Loucy (cell line): ENCODE data around the gene PAX3.

ENCODE experiments used
- H2AFZ ChIP-seq: fragments of 200-600 bp; sonication (generic); 2 replicates; pipeline ENCODE4 v1.6.0; 2016; ENCODE audit warnings: antibody characterized with exemption, mild to moderate bottlenecking, low read length, moderate library complexity
- H3F3A ChIP-seq: fragments of 200-600 bp; 2 replicates; pipeline ENCODE4 v1.6.0; 2016; ENCODE audit warnings: antibody characterized with exemption, low read depth, mild to moderate bottlenecking
- H3K27me3 ChIP-seq: fragments of 200-600 bp; sonication (generic); 2 replicates; pipeline ENCODE4 v1.6.1; 2014; ENCODE audit warnings: low read length, mild to moderate bottlenecking; ENCODE audit not compliant: insufficient read depth, poor library complexity, severe bottlenecking
- H3K36me3 ChIP-seq: fragments of 200-600 bp; sonication (generic); 2 replicates; pipeline ENCODE4 v1.6.1; 2016; ENCODE audit warnings: low read length; ENCODE audit not compliant: insufficient read depth
- H3K4me1 ChIP-seq: fragments of 200-600 bp; sonication (generic); 2 replicates; pipeline ENCODE4 v1.5.1; 2014; ENCODE audit warnings: low read length, mild to moderate bottlenecking; ENCODE audit not compliant: insufficient read depth, poor library complexity, severe bottlenecking
- H3K4me2 ChIP-seq: fragments of 200-600 bp; sonication (generic); 2 replicates; pipeline ENCODE4 v1.6.0; 2014; ENCODE audit warnings: antibody characterized with exemption, low read length, low read depth, mild to moderate bottlenecking; ENCODE audit not compliant: poor library complexity, severe bottlenecking
- H3K4me3 ChIP-seq: fragments of 200-600 bp; sonication (generic); 2 replicates; pipeline ENCODE4 v1.5.1; 2014; ENCODE audit warnings: low read length, mild to moderate bottlenecking, mixed read lengths; ENCODE audit not compliant: poor library complexity, severe bottlenecking
- H3K79me2 ChIP-seq: fragments of 200-600 bp; sonication (generic); 2 replicates; pipeline ENCODE4 v1.6.1; 2014; ENCODE audit warnings: low read length; ENCODE audit not compliant: insufficient read depth
- H3K9ac ChIP-seq: fragments of 200-600 bp; sonication (generic); 2 replicates; pipeline ENCODE4 v1.6.0; 2014; ENCODE audit warnings: mild to moderate bottlenecking, low read depth, low read length, moderate library complexity; ENCODE audit not compliant: poor library complexity, severe bottlenecking
- H3K9me2 ChIP-seq: fragments of 200-600 bp; sonication (generic); replicated peaks from 2 replicates; pipeline ENCODE4 v1.6.1; 2016; ENCODE audit warnings: low read depth, low read length, mixed read lengths
- H3K9me3 ChIP-seq: fragments of 200-600 bp; sonication (generic); 2 replicates; pipeline ENCODE4 v1.6.1; 2014; ENCODE audit warnings: mild to moderate bottlenecking, antibody characterized with exemption, low read length, low read depth; ENCODE audit not compliant: insufficient read depth
- H4K20me1 ChIP-seq: fragments of 200-600 bp; sonication (generic); 2 replicates; pipeline ENCODE4 v1.6.0; 2014; ENCODE audit warnings: antibody characterized with exemption, low read length, mild to moderate bottlenecking; ENCODE audit not compliant: insufficient read depth, poor library complexity, severe bottlenecking
- EZH2phosphoT487 ChIP-seq: fragments of 200-600 bp; IDR thresholded peaks from 2 replicates; pipeline ENCODE4 v1.6.1; 2018; ENCODE audit warnings: antibody characterized with exemption, mild to moderate bottlenecking, moderate library complexity, borderline replicate concordance
- TF ChIP-seq, protein P1 (sequence below): fragments of 200-600 bp; sonication (generic); conservative IDR thresholded peaks from 2 replicates; pipeline ENCODE4 v1.5.1; 2014; ENCODE audit warnings: mild to moderate bottlenecking, antibody characterized with exemption, low read length

Gene PAX3

DNA sequence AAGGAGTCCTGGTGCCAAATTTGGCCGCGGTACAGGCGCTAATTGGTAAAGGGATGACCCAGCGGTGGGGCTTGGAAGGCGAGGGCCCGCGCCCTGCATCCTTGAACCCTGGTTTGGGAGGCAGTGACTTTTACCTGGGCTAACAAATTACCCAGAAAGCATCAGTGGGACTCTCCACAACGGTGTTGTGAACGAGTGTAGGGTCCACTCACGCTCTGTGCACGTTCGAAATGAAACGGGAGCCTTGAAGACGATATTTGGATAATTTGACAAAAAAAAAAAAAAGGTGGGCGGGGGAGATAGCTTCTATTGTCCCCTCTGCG is 3.0 kb upstream of the PAX3 start:
- Histone ChIP-seq H3K4me1 (no peaks in the 10 kb centered on the region), H3K9ac (no peak overlapping the region), H3F3A (no peaks in the 10 kb centered on the region), H3K4me3 (no peak overlapping the region), H3K9me3 (peaks cover 3% of the 10 kb centered on the region; the same call in 1 of the 2 replicates), H4K20me1 (no peaks in the 10 kb centered on the region), H2AFZ (no peak overlapping the region), H3K36me3 (no peaks in the 10 kb centered on the region), H3K79me2 (no peaks in the 10 kb centered on the region), H3K4me2 (no peak overlapping the region), H3K27me3 (no peaks in the 10 kb centered on the region), H3K9me2 (no peaks in the 10 kb centered on the region)
- no peak for TF ChIP-seq EZH2phosphoT487

DNA sequence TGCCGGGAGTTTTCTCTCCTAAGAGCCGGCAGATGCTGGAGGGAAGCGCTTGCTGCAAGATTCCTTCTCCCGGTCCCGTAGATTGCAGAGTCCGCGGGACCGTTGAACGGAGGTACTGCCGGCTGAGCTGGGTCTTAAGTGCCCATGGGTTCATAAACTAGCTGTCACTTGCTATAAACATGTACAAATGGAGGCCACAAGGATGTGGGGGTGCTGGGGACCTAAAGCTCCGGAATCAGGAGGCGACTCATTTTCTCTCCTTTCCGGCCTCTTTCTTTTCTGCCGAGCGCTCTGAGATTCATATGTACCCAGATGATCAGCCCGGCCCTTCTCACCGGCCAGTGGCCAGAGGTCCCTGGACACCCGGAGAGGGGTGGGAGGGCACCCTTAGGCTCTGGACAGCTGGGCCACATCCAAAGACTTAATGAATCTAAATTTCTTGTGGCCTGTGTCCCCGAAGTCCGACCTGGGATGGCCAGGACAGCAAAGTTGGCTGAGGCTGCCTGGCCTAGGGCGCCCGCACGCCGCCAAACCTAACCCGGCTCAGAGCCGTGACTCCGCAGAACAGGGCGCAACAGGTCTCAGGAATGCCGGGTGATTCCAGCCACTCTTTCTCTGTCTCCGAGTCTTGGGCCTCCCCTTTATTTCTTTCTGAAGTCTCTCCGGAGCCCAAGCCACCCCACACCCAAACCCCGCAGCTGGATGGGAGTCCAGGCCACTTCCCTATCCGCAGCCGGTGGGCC is 2.4 kb upstream of the PAX3 start:
- no peak overlapping the region for H2AFZ ChIP-seq
- H3K4me2 ChIP-seq = no peak overlapping the region
- no peak overlapping the region for H3K4me3 ChIP-seq
- no peaks in the 10 kb centered on the region for H3F3A ChIP-seq
- H3K9me3 ChIP-seq = peaks cover 3% of the 10 kb centered on the region; the same call in 1 of the 2 replicates
- H3K9ac ChIP-seq = no peak overlapping the region
- no peaks in the 10 kb centered on the region for H3K9me2 ChIP-seq
- no peaks in the 10 kb centered on the region for H4K20me1 ChIP-seq
- H3K4me1 ChIP-seq = no peaks in the 10 kb centered on the region
- no peaks in the 10 kb centered on the region for H3K36me3 ChIP-seq
- no peaks in the 10 kb centered on the region for H3K79me2 ChIP-seq
- TF ChIP-seq, protein P1, sequence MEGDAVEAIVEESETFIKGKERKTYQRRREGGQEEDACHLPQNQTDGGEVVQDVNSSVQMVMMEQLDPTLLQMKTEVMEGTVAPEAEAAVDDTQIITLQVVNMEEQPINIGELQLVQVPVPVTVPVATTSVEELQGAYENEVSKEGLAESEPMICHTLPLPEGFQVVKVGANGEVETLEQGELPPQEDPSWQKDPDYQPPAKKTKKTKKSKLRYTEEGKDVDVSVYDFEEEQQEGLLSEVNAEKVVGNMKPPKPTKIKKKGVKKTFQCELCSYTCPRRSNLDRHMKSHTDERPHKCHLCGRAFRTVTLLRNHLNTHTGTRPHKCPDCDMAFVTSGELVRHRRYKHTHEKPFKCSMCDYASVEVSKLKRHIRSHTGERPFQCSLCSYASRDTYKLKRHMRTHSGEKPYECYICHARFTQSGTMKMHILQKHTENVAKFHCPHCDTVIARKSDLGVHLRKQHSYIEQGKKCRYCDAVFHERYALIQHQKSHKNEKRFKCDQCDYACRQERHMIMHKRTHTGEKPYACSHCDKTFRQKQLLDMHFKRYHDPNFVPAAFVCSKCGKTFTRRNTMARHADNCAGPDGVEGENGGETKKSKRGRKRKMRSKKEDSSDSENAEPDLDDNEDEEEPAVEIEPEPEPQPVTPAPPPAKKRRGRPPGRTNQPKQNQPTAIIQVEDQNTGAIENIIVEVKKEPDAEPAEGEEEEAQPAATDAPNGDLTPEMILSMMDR = no peak
- no peak for TF ChIP-seq EZH2phosphoT487
- H3K27me3 ChIP-seq = no peaks in the 10 kb centered on the region

DNA sequence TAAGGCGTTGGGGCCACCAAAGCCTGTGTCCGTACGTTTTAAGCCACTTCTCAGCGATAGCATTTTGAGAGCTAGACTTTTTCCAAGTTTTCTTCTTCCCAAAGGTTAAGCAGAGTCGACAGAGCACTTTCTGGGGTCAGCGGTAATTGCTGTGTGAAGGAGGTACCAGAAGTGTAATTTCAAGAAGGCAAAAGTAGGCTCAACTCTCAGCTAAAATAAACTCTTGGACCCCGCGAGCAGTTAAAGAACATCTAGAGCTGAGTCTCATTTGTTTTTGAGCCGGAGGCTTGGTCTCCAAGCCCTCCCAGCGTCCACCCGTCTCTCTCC is 1.9 kb upstream of the PAX3 start:
- Histone ChIP-seq H4K20me1 (no peaks in the 10 kb centered on the region), H3K9me2 (no peaks in the 10 kb centered on the region), H3K4me3 (no peak overlapping the region), H3K79me2 (no peaks in the 10 kb centered on the region), H3K27me3 (no peaks in the 10 kb centered on the region), H3K9me3 (peaks cover 3% of the 10 kb centered on the region; the same call in 1 of the 2 replicates), H3F3A (no peaks in the 10 kb centered on the region), H2AFZ (no peak overlapping the region), H3K4me1 (no peaks in the 10 kb centered on the region), H3K4me2 (no peak overlapping the region), H3K36me3 (no peaks in the 10 kb centered on the region), H3K9ac (no peak overlapping the region)
- TF ChIP-seq, protein P1 = no peak
- TF ChIP-seq EZH2phosphoT487 = no peak
